ENCODE data around the gene WDR88.
"Not testable (repeated sequence)": the region's sequence is repeated elsewhere in the genome, so short reads cannot be mapped to it uniquely, and the experiment has no call there.

Gene WDR88

GRCh38 chr19:33217881-33218280, 86.0 kb downstream of the WDR88 start:
- no peak for DNase-seq (ENCODE audit: low read depth)
- TF ChIP-seq, protein P1, sequence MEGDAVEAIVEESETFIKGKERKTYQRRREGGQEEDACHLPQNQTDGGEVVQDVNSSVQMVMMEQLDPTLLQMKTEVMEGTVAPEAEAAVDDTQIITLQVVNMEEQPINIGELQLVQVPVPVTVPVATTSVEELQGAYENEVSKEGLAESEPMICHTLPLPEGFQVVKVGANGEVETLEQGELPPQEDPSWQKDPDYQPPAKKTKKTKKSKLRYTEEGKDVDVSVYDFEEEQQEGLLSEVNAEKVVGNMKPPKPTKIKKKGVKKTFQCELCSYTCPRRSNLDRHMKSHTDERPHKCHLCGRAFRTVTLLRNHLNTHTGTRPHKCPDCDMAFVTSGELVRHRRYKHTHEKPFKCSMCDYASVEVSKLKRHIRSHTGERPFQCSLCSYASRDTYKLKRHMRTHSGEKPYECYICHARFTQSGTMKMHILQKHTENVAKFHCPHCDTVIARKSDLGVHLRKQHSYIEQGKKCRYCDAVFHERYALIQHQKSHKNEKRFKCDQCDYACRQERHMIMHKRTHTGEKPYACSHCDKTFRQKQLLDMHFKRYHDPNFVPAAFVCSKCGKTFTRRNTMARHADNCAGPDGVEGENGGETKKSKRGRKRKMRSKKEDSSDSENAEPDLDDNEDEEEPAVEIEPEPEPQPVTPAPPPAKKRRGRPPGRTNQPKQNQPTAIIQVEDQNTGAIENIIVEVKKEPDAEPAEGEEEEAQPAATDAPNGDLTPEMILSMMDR (IDR thresholded peaks at IDR 0.05; ENCODE audit: control insufficient read depth, extremely low read depth, insufficient read depth) = no peak
- H3K4me3 ChIP-seq (ENCODE audit: low read depth, low read length) = no peak overlapping the region

DNA sequence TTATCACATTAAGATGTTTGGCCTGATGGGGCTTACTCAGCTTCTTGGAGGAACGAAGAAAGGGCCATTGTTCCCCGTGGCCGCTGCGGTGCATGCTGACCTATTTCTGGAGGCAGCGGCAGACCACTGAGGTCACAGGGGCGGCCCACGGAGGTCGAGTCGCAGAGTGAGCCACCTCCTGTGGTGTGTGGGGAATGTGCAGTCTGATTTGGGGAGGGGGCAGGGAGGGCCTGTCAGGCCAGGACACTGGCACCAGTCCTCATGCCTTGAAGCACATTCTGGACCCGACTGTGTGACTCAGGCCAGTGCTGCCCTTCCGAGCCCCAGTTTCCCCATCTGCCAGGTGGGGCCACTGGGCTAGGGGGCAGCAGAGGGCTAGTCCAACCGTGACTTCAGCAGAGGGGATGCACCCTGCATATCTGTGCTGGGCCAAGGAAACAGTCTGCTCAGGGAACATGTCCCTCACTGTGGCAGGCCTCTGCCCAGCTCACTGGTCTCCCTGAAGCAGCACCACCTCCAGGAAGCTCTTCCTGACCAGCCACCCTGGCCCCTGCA, 87.4 kb downstream of the WDR88 start:
- H3K4me3 ChIP-seq (ENCODE audit: low read depth, low read length) = no peak overlapping the region
- no peak for DNase-seq (ENCODE audit: low read depth)
- TF ChIP-seq, protein P1 (IDR thresholded peaks at IDR 0.05; ENCODE audit: control insufficient read depth, extremely low read depth, insufficient read depth) = no peak; the same call in 1 of the 2 replicates

- H3K4me3 ChIP-seq (ENCODE audit: low read depth, low read length) = no peak overlapping the region
- TF ChIP-seq, protein P1 (IDR thresholded peaks at IDR 0.05; ENCODE audit: control insufficient read depth, extremely low read depth, insufficient read depth) = no peak
- DNase-seq (ENCODE audit: low read depth) = no peak
Measured at GRCh38 chr19:33220115-33220514, 88.2 kb downstream of the WDR88 start.

DNA sequence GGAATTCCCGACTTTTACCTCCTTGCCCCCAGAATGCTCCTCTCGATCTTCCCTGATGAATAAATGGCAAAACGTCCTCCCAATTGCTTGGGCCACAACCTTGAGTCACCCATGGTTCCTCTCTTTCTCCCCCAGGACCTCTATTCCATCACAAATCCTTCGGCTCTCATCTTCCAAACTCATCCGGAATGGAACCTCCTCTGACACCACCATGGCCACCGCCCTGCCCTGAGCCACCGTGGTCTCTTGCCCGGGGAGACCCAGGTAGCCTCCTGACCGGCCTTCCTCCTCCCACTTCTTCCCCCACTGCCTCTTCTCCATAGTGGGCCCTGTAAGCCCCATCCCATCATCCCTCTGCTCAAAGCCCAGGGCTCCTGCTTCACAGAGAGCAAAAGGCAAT, 88.8 kb downstream of the WDR88 start:
- TF ChIP-seq, protein P1 (IDR thresholded peaks at IDR 0.05; ENCODE audit: control insufficient read depth, extremely low read depth, insufficient read depth) = no peak
- H3K4me3 ChIP-seq (ENCODE audit: low read depth, low read length) = no peak overlapping the region
- DNase-seq (ENCODE audit: low read depth) = no peak

DNA sequence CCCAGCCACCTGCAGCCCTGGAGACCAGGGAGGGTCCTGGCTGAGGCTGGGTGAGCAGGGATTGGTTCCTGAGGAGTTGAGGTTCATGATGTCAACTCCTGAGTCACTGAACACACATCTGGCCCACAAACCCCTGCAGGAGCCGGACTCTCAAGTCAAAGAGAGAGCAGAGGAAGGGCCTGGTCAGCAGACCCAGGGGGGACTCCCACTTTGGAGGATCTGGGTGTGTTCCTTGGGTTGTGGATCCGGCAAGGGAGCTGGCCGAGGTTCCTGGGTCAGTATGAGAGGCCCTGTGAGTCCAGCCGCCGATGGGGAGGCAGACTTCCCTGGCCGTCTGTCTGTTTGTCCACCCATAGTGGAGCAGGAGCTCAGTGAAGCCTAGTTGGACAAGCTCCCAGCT, 89.7 kb downstream of the WDR88 start:
- TF ChIP-seq, protein P1 (IDR thresholded peaks at IDR 0.05; ENCODE audit: control insufficient read depth, extremely low read depth, insufficient read depth) = no peak
- no peak for DNase-seq (ENCODE audit: low read depth)
- H3K4me3 ChIP-seq (ENCODE audit: low read depth, low read length) = no peak overlapping the region

- not testable (repeated sequence) for DNase-seq (ENCODE audit: low read depth); H3K4me3 ChIP-seq (ENCODE audit: low read depth, low read length)
Measured at GRCh38 chr19:33222255-33222654, 90.3 kb downstream of the WDR88 start.

- H3K4me3 ChIP-seq (ENCODE audit: low read depth, low read length) = no peak overlapping the region
- DNase-seq (ENCODE audit: low read depth) = no peak
- TF ChIP-seq, protein P1 (IDR thresholded peaks at IDR 0.05; ENCODE audit: control insufficient read depth, extremely low read depth, insufficient read depth) = no peak
Measured at GRCh38 chr19:33224694-33225457, 93.0 kb downstream of the WDR88 start.
